ENCODE results near the gene THOC1. TPM values are rescaled to one million over a fixed set of nuclear protein-coding genes. Genes with fewer than 3 reads are reported as not detected.

The THOC1 gene
- total RNA-seq, 1 donor from 2014 or later = 21.5 TPM

- ATAC-seq = no peak
Observed at GRCh38 chr18:213505-213904, 54.3 kb downstream of the THOC1 start.

GRCh38 chr18:212780-213179, 55.1 kb downstream of the THOC1 start:
- ATAC-seq = no peak

GRCh38 chr18:211582-211981, 56.3 kb downstream of the THOC1 start:
- ATAC-seq = no peak

- no peak for ATAC-seq
Observed at GRCh38 chr18:210733-211132, 57.1 kb downstream of the THOC1 start.

- no peak for ATAC-seq
Observed at GRCh38 chr18:210075-210474, 57.8 kb downstream of the THOC1 start.

- no peak for ATAC-seq
Observed at GRCh38 chr18:199768-200167, 68.1 kb downstream of the THOC1 start.

GRCh38 chr18:199214-199613, 68.6 kb downstream of the THOC1 start:
- ATAC-seq = no peak

- no peak for ATAC-seq
Observed at GRCh38 chr18:195651-196050, 72.2 kb downstream of the THOC1 start.

- ATAC-seq = no peak
Observed at GRCh38 chr18:192801-193200, 75.0 kb downstream of the THOC1 start.

- no peak for ATAC-seq
Observed at GRCh38 chr18:191725-192124, 76.1 kb downstream of the THOC1 start.

GRCh38 chr18:189254-189653, 78.6 kb downstream of the THOC1 start:
- ATAC-seq = no peak

GRCh38 chr18:183769-184168, 84.1 kb downstream of the THOC1 start:
- ATAC-seq = no peak

GRCh38 chr18:181711-182110, 86.1 kb downstream of the THOC1 start:
- no peak for ATAC-seq

- ATAC-seq = no peak
Observed at GRCh38 chr18:179499-179898, 88.3 kb downstream of the THOC1 start.

- ATAC-seq = no peak
Observed at GRCh38 chr18:172361-172760, 95.5 kb downstream of the THOC1 start.

Other genes with a start within 250 kb of the THOC1 start
- not detected for gene TUBB8B, start 218.4 kb downstream of the THOC1 start, total RNA-seq
- 39.9 TPM for gene USP14, start 109.5 kb downstream of the THOC1 start, total RNA-seq
- 0.68 TPM for gene COLEC12, start 232.7 kb upstream of the THOC1 start, total RNA-seq

Data from esophagus mucosa (tissue), 1 donor.